GM19467 (cell line): ENCODE results near the gene PRR11.
"Not testable (repeated sequence)": the region's sequence is repeated elsewhere in the genome, so short reads cannot be mapped to it uniquely, and the experiment has no call there.

ENCODE experiments used
- ATAC-seq: cut with Tn5 transposase; IDR thresholded peaks from one replicate; pipeline ENCODE4 v1.9.1; 2021; ENCODE audit warnings: mild to moderate bottlenecking, moderate library complexity; ENCODE audit not compliant: unreplicated experiment

Gene PRR11

GRCh38 chr17:59151006-59151405 is 4.5 kb upstream of the PRR11 start:
- no peak for ATAC-seq

DNA sequence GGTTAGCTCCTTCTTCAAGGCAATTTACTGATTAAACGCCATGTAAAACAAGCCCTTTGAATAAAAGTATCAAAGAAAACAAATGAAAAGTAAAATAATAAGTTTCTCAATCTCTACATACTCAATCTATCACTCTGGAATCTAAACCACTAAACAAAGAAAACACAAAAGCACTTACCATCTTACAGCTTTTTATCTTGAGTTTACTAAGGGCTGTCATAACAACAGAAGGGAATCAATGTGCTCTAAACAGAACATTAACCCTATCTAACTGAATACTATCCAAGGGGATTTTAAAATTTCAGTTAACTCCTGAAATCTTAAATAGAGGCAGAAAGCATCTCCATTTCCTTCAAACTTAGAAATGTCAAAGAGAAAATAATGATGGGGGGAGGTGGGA is 4.0 kb upstream of the PRR11 start:
- no peak for ATAC-seq

DNA sequence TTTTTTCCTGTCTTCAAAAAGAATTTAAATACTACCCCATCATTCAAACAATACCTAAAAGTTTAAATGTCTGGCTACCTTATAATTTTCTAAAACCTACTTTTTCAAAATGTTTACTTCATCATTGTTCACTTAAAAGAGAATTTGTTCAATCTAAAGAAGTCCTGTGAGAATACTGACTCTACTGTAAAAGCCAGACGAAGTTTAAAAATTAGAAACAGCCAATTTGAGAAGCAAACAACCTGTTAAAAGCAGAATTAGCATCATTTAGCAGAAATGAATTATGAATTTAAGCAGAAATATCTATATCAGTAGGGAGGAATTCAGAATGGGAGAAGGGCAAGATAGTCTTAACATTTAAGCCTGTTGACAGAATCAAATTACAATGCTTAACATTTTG is 2.6 kb upstream of the PRR11 start:
- ATAC-seq: no peak

GRCh38 chr17:59154292-59154720 is 1.2 kb upstream of the PRR11 start:
- ATAC-seq: no peak

- ATAC-seq: peak; percentile 13
Measured at GRCh38 chr17:59154721-59155438, 666 bp upstream of the PRR11 start, which contains the start of gene SKA2. SKA2 (minus strand) TSS chr17:59155186; CDS start chr17:59155163, 23 bp downstream.

DNA sequence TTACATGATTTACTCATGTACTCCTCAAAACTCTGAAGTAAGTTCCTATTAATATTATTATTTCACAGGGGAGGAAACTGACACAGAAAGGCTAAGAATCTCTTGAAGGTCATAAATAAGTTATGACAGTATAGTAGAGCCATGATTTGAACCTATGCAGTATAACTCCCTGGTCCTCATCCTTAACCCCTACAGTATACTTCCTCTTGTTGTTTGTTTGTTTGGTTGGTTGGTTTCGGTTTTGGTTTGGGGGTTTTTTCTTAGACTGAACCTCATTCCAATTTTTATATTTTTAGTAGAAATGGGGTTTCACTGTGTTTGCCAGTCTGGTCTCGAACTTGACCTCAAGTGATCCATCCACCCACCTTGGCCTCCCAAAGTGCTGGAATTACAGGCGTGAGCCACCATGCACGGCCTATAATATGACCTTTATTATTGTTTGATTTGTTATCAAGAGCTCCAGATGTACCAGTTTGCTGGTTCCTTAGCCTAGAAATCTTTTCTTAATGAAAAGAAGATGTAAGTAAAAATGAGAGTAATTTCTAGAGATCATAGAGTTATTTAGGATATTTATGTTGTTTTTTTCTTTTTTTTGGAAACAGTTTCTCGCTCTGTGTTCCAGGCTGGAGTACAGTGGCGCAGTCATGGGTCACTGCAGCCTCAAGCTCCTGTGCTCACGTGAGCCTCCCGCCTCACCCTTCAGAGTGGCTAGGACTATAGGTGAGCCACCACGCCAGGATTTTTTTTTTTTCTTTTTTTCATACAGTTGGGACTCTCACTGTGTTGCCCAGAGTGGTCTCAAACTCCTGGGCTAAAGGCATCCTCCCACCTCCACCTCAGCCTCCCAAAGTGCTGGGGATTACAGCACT is 4.8 kb downstream of the PRR11 start:
- no peak for ATAC-seq

- no peak for ATAC-seq
Measured at GRCh38 chr17:59161477-59161876, 5.9 kb downstream of the PRR11 start.

GRCh38 chr17:59165933-59166342 is 10.4 kb downstream of the PRR11 start:
- no peak for ATAC-seq

DNA sequence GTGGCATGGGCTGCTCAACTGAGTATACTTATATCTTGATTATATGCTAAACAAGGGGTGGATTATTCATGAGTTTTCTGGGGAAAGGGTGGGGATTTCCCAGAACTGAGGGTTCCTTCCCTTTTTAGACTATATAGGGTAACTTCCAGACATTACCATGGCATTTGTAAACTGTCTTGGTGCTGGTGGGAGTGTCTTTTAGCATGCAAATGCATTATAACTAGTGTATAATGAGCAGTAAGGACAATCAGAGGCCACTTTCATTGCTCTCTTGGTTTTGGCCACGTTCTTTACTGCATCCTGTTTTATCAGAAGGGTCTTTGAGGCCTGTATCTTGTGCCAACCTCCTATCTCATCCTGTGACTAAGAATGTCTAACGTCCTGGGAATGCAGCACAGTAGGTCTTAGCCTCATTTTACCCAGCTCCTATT is 12.0 kb downstream of the PRR11 start:
- ATAC-seq: no peak

GRCh38 chr17:59172436-59173004 is 17.0 kb downstream of the PRR11 start:
- no peak for ATAC-seq

- ATAC-seq: no peak
Measured at GRCh38 chr17:59174671-59175070, 19.1 kb downstream of the PRR11 start.

DNA sequence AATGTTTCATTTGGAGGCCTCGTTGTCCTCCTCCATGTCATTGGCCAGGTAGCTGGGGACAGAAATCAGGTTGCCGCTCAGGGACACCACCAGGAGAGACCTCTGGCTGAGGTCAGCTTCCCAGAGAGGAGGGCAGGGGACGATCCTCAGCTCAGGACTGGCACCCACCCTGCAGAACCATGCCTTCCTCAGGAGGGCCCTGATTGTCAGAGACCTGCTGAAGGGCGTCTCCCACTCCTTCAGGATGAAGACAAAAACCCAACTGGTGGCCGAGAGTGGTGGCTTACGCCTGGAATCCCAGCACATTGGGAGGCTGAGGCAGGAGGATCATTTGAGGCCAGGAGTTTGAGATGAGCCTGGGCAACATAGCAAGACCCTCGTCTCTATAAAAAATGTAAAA is 19.5 kb downstream of the PRR11 start:
- ATAC-seq: no peak

GRCh38 chr17:59178266-59178985 is 22.9 kb downstream of the PRR11 start:
- ATAC-seq: no peak

GRCh38 chr17:59179601-59180000 is 24.1 kb downstream of the PRR11 start:
- ATAC-seq: not testable (repeated sequence)

DNA sequence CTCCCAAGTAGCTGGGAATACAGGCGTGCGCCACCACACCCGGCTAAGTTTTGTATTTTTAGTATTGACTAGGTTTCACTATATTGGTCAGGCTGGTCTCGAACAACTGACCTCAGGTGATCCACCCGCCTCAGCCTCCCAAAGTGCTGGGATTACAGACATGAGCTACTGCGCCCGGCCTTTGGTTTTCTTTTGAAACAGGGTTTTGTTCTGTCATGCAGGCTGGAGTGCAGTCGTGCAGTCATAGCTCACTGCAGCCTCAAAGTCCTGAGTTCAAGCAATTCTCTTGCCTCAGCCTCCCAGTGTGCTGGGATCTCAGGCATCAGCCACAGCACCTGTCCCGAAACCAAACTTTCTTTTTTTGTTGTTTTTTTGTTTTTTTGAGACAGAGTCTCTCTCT is 25.1 kb downstream of the PRR11 start:
- no peak for ATAC-seq

DNA sequence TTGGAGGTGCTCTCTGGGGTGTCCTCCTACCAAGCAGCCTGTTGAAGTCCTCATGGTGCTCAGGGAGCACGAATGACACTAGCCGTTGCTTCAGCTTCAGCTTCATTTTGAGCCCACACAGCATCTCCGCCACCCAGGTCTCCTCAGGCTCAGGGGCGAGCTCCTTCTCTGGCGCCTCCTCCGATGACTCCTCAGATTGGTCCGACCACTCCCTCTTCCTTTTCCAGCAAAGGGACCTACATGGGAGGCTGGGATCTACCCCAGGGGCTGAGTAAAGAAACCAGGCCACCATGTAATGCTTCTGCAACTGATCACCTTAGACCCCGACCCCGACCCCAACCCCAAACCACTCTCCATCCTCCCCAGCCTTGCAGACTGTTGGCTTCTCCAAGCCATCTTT is 25.9 kb downstream of the PRR11 start:
- ATAC-seq: no peak

DNA sequence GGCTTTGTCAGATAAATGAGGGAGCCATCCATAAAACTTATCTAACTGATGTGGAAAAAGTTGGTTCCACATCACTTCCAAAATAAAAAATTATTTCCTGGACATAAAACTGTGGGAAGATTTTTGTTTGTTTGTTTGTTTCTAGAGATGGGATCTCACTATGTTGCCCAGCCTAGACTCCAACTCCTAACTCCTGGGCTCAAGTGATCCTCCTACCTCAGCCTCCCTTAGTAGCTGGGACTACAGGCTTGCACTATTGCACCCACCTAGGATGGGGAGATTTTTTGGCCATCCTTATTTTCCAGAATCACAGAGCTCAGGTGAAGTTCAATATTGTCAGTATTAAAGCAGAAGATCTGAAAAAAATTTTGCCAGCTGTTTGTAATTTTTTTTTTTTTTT is 30.5 kb downstream of the PRR11 start:
- no peak for ATAC-seq

DNA sequence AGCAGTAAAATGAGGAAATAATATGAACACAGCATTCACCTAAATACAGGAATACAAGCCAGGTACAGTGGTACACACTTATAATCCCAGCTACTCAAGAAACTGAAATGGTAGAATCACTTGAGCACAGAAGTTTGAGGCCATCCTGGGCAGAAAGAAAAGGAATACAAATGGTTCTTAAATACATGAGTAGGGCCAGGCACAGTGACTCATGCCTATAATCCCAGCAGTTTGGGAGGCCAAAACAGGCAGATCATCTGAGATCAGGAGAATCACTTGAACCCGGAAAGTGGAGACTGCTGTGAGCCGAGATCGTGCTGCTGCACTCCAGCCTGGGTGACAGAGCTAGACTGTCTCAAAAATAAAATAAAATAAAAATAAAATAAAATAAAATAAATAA is 31.3 kb downstream of the PRR11 start:
- no peak for ATAC-seq

- ATAC-seq: no peak
Measured at GRCh38 chr17:59190806-59191205, 35.3 kb downstream of the PRR11 start.

DNA sequence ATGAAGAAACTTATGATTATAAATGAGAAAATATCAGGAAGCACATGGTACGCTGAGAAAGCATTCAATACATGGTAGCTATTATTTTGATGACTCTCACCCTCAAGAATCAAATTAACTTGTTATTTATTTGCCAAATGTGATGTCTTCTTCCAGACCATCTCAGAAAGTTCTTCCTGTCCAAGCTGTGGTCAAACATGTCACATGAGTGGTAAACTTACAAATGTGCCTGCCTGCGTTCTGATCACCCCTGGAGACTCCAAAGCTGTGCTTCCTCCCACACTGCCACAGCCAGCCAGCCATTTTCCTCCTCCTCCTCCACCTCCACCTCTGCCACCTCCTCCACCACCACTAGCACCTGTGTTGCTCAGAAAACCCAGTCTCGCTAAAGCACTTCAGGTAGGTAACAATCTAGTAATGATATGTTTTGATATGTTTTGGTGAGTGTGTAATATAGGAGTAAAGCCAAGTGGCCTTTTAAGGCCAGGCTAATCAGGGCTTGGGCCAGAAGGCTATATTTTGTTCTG is 37.9 kb downstream of the PRR11 start:
- no peak for ATAC-seq

GRCh38 chr17:59199398-59199797 is 43.9 kb downstream of the PRR11 start:
- no peak for ATAC-seq
